Heart left ventricle (tissue), 13 donors: ENCODE measurements around the gene RORC.
"Not testable (repeated sequence)": the region's sequence is repeated elsewhere in the genome, so short reads cannot be mapped to it uniquely, and the experiment has no call there.

ENCODE experiments used
- POLR2A ChIP-seq, 2 donors: fragments of 450-650 bp; IDR thresholded peaks; one replicate each; pipeline ENCODE4 v1.6.1; 2017; ENCODE audit warnings: antibody characterized with exemption in 2 of 2, mild to moderate bottlenecking in 2 of 2, moderate library complexity in 2 of 2
- TF ChIP-seq, protein P1 (sequence below), 12 donors: fragments of 200-600 bp; sonication (generic) in 4 of 12; IDR thresholded peaks; one replicate each; pipeline versions ENCODE4 v1.5.0 to v1.8.0; 2018 to 2022; ENCODE audit warnings: antibody characterized with exemption in 12 of 12, mild to moderate bottlenecking in 5 of 12
- donor health status: ischemic (EF 13 %, LVEDD 7.1; RV severe dilation, severe dysfunction).
- donor health status: DM: no; HTN: yes; CAD: no.
- donor health status: DM: no; HTN: no; CAD: no.
- donor health status: ischemic (EF 25% LVEDD 6.9; RV normal size, moderate dysfunction).
- donor health status: ischemic (EF 25% LVEDD 5.7; RV mildly dilated, moderate dysfunction).
- donor health status: ischemic (EF 35%, LVEDD 5.7; RV mildly dilated, moderate dysfunction).
- donor health status: nonischemic (EF 11% LVEDD 7.7; RV severe dilation, severe dysfunction).
- donor health status: DM: yes; HTN: yes; CAD: no.
- donor health status: PGD.
- donor health status: ischemic (EF 29% LVEDD 5.4; RV normal size, mild dysfunction).
- donor health status: nonischemic (EF 23%, LVEDD 6.1; RV moderate dilation, normal function).

DNA sequence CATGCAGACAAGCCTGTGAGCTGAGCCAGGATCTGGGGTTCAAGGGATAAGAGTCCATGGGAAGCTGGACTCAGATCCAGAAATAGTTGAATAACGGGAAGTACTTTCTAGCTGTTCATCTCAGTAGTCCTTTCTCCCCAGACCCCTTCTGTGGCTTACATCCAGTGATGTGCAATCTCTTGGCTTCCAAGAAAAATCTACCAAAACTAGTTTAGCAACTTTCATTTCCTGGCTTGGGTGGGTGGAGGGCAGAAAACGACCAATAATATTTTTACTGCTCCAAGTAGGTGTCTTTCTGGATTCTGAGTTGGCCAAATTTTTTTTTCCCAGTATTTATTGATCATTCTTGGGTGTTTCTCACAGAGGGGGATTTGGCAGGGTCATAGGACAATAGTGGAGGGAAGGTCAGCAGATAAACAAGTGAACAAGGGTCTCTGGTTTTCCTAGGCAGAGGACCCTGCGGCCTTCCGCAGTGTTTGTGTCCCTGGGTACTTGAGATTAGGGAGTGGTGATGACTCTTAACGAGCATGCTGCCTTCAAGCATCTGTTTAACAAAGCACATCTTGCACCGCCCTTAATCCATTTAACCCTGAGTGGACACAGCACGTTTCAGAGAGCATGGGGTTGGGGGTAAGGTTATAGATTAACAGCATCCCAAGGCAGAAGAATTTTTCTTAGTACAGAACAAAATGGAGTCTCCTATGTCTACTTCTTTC is 63.1 kb downstream of the RORC start:
- TF ChIP-seq, protein P1, sequence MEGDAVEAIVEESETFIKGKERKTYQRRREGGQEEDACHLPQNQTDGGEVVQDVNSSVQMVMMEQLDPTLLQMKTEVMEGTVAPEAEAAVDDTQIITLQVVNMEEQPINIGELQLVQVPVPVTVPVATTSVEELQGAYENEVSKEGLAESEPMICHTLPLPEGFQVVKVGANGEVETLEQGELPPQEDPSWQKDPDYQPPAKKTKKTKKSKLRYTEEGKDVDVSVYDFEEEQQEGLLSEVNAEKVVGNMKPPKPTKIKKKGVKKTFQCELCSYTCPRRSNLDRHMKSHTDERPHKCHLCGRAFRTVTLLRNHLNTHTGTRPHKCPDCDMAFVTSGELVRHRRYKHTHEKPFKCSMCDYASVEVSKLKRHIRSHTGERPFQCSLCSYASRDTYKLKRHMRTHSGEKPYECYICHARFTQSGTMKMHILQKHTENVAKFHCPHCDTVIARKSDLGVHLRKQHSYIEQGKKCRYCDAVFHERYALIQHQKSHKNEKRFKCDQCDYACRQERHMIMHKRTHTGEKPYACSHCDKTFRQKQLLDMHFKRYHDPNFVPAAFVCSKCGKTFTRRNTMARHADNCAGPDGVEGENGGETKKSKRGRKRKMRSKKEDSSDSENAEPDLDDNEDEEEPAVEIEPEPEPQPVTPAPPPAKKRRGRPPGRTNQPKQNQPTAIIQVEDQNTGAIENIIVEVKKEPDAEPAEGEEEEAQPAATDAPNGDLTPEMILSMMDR (IDR thresholded peaks at IDR 0.05), result not testable (repeated sequence)
- not testable (repeated sequence) for TF ChIP-seq POLR2A (IDR thresholded peaks at IDR 0.05)
